Fibroblast of the aortic adventitia (primary cell): Measurements from ENCODE around the gene HNRNPC. TPM values are rescaled to one million over a fixed set of nuclear protein-coding genes. Genes with fewer than 3 reads are reported as not detected.
A peak's percentile ranks its signal among the peaks of the same experiment; 100 is the strongest.
"Not testable (repeated sequence)": the region's sequence is repeated elsewhere in the genome, so short reads cannot be mapped to it uniquely, and the experiment has no call there.

Experiments
- DNase-seq: peaks from one replicate; pipeline ENCODE4 v3.0.0-alpha.2; 2010; ENCODE audit warnings: low read depth
- H3K4me3 ChIP-seq: 2 replicates; pipeline ENCODE4 v1.5.1; 2011; ENCODE audit warnings: low read depth, mild to moderate bottlenecking, control low read depth, low read length, moderate library complexity
- CTCF ChIP-seq: IDR thresholded peaks from 2 replicates; pipeline ENCODE4 v1.5.1; 2011; ENCODE audit warnings: mild to moderate bottlenecking, low read length, control low read depth, inconsistent platforms; ENCODE audit not compliant: insufficient read depth
- total RNA-seq: library from RNA; depleted of rRNA; stranded (reverse); fragments of >200 nt; gene quantifications from 2 replicates; pipeline ENCODE4 v1.2.3, GENCODE V29; 2012; ENCODE audit warnings: low replicate concordance

The HNRNPC gene
- total RNA-seq, 1 donor: 458 TPM

DNA sequence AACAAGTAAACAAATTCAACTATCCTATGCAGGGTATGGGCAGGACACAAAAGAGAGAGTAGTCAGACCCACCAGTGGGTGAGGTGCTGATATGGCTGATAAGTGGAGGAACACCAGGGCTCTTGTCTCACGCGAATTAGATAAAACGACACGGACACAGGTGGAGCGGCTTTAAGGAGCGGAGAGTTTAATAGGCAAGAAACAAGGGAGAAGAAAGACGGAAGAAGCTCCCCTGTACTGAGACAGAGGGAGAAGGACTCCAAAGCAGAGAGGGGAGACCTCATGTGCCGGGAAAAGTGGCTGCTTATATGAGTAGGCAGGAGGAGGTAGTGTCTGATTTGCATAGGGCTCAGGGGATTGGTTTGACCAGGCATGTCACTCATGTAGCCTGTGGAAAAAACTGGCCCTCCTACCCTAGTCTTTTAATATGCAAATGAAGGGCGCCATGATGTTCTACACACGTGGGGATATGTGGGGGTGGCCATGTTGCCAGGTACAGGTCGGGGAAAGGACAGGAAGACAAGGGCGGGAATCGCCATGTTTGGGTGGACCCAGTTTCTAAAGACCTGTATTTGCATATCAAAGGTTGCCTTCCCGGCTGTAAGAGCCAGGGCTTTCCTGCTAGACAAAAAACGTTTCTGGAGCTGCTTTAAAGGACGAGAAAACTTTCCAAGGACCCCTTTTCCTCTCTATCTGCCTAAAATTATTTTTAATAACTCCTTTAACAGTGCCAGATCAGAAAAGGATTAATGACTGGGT is 39.4 kb upstream of the HNRNPC start:
- TF ChIP-seq CTCF: no peak
- peak; percentile 28 for DNase-seq
- H3K4me3 ChIP-seq: peak overlapping the region; percentile 33

GRCh38 chr14:21308132-21308478 is 38.9 kb upstream of the HNRNPC start:
- no peak for TF ChIP-seq CTCF
- DNase-seq: no peak
- no peak overlapping the region for H3K4me3 ChIP-seq

DNA sequence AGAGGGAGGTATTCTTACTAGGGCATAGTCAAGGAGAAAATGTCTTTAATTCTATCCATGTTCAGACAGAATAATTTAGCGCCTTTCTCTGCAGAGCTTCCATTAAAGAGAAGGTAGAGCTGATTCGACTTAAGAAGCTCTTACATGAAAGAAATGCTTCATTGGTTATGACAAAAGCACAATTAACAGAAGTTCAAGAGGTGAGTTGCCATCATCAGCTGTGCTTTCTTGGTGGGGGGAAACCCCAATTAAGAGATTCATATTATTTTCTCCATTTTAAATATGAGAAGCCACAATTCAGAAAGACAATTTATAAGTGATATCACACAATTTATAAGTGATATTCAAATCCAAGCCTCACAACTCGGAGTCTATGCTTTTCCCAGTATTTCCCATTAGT is 38.4 kb upstream of the HNRNPC start:
- TF ChIP-seq CTCF: no peak

DNA sequence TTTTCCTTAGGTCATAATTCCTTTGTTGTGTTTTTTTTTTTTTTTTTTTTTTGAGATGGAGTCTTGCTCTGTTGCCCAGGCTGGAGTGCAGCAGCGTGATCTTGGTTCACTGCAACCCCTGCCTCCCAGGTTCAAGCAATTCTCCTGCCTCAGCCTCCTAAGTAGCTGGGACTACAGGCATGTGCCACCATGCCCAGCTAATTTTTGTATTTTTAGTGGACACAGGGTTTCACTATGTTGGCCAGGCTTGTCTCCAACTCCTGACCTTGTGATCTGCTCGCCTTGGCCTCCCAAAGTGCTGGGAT is 33.5 kb upstream of the HNRNPC start:
- not testable (repeated sequence) for DNase-seq, H3K4me3 ChIP-seq

More for the DNA sequence above, 38.4 kb upstream of the HNRNPC start:
- no peak overlapping the region for H3K4me3 ChIP-seq
- no peak for DNase-seq

GRCh38 chr14:21302013-21302835 is 33.0 kb upstream of the HNRNPC start:
- DNase-seq: no peak
- H3K4me3 ChIP-seq: no peak overlapping the region
- TF ChIP-seq CTCF: no peak

- no peak for TF ChIP-seq CTCF
- peak overlapping the region; percentile 37 for H3K4me3 ChIP-seq
- no peak for DNase-seq
These were observed 31.6 kb upstream of the HNRNPC start for GRCh38 chr14:21300892-21301291.

DNA sequence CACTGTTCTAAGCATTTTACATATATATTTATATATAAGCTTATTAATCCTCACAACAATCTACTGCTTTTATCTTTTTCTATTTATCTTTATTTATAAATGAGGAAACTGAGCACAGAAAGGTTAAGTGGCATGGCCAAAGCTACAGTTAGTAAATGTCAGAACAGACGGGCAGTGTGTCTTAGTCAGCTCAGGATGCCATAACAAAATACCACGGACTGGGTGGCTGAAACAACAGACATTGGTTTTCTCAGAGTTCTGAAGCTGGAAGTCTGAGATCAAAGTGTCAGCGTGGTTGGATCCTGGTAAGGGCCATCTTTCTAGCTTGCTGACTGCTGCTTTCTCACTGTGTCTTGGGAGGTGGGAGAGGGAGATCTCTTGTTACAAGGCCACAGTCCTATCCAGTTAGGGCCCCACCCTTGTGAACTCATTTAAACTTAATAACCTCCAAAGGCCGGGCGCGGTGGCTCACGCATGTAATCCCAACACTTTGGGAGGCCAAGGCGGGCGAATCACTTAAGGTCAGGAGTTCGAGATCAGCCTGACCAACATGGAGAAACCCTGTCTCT is 30.4 kb upstream of the HNRNPC start:
- no peak overlapping the region for H3K4me3 ChIP-seq
- no peak for TF ChIP-seq CTCF
- DNase-seq: no peak
